ENCODE results near the gene CACNA1C. TPM values are rescaled to one million over a fixed set of nuclear protein-coding genes. Genes with fewer than 3 reads are reported as not detected.

The CACNA1C gene
- total RNA-seq, 2 donors from 2014 or later: 8.1 to 18.2 TPM

DNA sequence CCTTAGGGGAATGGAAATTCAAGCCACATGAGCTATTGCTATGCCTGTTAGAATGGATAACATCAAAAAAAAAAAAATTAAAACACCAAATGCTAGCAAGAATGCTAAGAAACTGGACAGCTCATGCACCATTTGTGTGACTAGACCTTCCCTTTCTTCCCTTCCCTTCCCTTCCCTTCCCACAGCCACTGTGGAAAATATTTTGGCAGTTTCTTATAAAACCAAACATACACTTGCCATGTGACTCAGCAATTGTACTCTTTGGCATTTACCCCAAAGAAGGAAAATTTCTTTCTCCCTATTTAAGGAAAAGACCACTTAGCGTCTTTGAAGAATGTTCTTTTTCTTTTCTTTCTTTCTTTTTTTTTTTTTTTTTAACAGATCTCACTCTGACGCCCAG, 692.9 kb downstream of the CACNA1C start:
- intact Hi-C loops (cut with DNase I): no loop called here
- Histone ChIP-seq H3K36me3 (no peaks in the 10 kb centered on the region), H3K27me3 (replicated peaks; ENCODE audit: insufficient read depth) (no peaks in the 10 kb centered on the region), H3K9me3 (no peaks in the 10 kb centered on the region), H3K4me1 (replicated peaks) (no peaks in the 10 kb centered on the region), H3K4me3 (no peak overlapping the region), H3K27ac (no peak overlapping the region)
- no peak for DNase-seq (ENCODE audit: low spot score)
- TF ChIP-seq POLR2A (IDR thresholded peaks at IDR 0.05): no peak
- no peak for TF ChIP-seq POLR2AphosphoS5 (IDR thresholded peaks at IDR 0.05)
- TF ChIP-seq CTCF (IDR thresholded peaks at IDR 0.05): no peak
- WGBS: 45% methylated on average over 2 of the region's 2 CpGs

Other genes starting within 250 kb of the CACNA1C start
- not detected for gene LRTM2, start 232.4 kb upstream of the CACNA1C start, total RNA-seq
- 1 to 10 TPM; 1.4 to 9.4 TPM for gene CACNA2D4, start 134.3 kb upstream of the CACNA1C start, total RNA-seq
- 10 to 100 TPM; 20.1 to 31.9 TPM for gene DCP1B, start 48.5 kb upstream of the CACNA1C start, total RNA-seq